Activated T-helper 1 cell treated with anti-CD3 and anti-CD28 coated beads, Interleukin-2, amount 50 U/mL, for 16 hours (primary cell): ENCODE measurements around the gene ARHGEF19.

Experiments used
- DNase-seq, 2 donors: peaks; one replicate each; pipeline ENCODE4 v3.0.0-alpha.2; 2020; ENCODE audit warnings: low read depth in 1 of 2, low spot score in 1 of 2

The ARHGEF19 gene

GRCh38 chr1:16151196-16151994 lies 61.1 kb downstream of the ARHGEF19 start:
- DNase-seq: no peak

GRCh38 chr1:16150508-16150907 lies 61.9 kb downstream of the ARHGEF19 start:
- DNase-seq: no peak

- DNase-seq: no peak
Observed at GRCh38 chr1:16149702-16150488, 62.6 kb downstream of the ARHGEF19 start.

- no peak for DNase-seq
Observed at GRCh38 chr1:16149146-16149545, 63.3 kb downstream of the ARHGEF19 start.

- no peak for DNase-seq
Observed at GRCh38 chr1:16148329-16149092, 63.9 kb downstream of the ARHGEF19 start.
